HG03457 (cell line): ENCODE data around the gene KRT35.

ENCODE experiments used
- ATAC-seq: cut with Tn5 transposase; IDR thresholded peaks from one replicate; pipeline ENCODE4 v1.9.1; 2021; ENCODE audit warnings: moderate number of reproducible peaks; ENCODE audit not compliant: unreplicated experiment

Gene KRT35

GRCh38 chr17:41490000-41490990 lies 9.3 kb upstream of the KRT35 start:
- no peak for ATAC-seq

- ATAC-seq, result no peak
Observed at GRCh38 chr17:41489531-41489930, 8.6 kb upstream of the KRT35 start, which contains the start of gene KRT36. KRT36 (minus strand) TSS chr17:41489910; CDS start chr17:41489864, 46 bp downstream.

- no peak for ATAC-seq
Observed at GRCh38 chr17:41486809-41487530, 6.0 kb upstream of the KRT35 start.

DNA sequence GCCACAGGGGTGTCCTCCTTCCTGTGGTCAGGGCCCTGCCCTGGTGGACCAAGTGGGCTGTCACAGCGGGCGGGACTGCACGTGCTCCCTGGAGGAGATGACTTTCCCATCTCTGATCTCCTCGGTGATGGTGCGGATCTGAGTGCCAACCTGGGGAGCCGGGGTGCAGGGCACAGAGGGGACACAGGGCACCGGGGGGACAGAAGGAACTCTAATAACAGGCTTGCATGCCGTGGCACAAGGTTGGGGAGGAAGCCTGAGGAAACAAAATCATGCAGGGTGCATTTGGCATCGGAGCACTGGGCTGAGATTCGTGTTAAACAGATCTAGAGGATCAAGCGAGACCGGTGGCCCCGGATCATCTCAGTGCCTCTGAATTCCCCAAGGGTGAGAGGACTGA lies 5.4 kb upstream of the KRT35 start:
- ATAC-seq, result no peak

- no peak for ATAC-seq
Observed at GRCh38 chr17:41484920-41485904, 4.3 kb upstream of the KRT35 start.

DNA sequence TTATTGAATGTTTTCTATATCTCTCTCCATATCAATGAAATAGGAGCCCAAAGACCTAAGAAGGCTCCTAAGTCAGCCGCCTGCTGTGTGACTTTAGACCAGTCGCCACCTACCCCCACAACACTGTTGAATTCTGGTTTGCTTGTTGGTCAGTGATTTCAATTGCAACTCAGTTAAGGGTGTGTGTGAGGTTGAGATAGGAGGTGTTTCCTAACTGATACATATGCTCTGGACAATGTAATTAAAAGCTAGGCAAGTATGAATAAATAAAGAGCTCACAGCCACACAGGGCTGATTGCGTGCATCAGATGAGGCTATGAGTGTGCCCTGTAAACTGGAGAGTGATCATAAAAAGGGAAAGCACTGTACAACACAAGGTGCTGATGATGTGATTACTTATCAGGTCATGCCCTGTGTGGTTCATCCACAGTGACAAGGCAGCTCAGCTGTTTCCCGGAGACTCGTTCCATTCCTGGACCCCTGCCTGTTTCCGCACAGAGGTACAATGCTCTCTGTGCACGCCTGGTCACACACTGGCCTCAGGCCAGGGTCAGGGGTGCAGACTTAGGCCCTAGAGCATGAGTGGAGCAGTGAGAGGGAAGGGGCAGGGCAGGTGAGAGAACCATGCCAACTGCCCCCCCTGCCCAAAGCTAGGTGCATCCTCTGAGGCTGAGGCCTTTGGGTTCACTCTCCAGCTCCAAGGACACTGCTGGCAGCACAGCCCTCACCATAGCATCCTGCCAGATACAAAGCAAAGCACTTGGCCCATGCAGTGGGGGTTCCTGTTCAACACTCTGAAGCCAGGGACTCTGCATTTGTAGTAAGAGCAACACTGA lies 3.3 kb upstream of the KRT35 start:
- no peak for ATAC-seq

DNA sequence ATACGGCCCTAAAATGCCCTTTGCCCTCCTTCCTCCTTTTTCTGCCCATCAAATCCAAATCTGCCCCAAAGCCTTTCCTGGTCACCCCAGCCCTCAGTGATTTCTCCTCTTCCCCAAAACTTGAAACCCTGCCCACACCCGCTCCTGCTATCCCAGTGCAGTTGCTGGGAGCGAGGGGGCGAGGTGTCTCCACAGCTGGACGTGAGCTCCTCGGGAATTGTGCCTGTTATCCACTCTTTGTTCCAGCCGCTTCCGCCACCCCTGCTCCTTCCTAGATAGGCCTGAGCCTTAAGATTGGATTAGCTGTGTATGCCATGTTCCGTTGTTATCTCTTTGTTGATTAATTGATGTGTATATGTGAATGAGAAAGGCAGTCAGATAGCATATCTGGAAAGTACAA lies 2.6 kb upstream of the KRT35 start:
- no peak for ATAC-seq

DNA sequence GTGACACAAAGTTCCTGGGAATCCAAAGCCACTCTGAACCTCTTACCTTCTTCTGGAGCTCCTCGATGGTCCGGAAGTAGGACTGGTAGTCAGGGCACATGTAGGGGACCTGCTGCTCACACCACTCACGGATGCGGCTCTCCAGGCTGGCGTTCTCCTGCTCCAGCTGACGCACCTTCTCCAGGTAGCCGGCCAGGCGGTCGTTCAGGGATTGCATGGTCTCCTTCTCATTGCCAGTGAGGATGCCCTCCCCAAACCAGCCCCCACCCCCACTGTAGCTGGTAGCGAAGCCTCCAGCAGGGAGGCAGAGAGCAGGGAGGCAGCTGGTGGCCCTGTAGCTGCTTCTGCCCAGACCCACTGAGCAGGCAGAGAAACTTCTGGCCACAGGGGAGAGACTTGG lies 370 bp downstream of the KRT35 start:
- no peak for ATAC-seq

- no peak for ATAC-seq
Observed at GRCh38 chr17:41480136-41480535, 815 bp downstream of the KRT35 start.

GRCh38 chr17:41478237-41478636 lies 2.7 kb downstream of the KRT35 start:
- no peak for ATAC-seq

GRCh38 chr17:41476866-41477815 lies 3.8 kb downstream of the KRT35 start:
- ATAC-seq, result no peak

GRCh38 chr17:41475421-41475820 lies 5.5 kb downstream of the KRT35 start:
- no peak for ATAC-seq

DNA sequence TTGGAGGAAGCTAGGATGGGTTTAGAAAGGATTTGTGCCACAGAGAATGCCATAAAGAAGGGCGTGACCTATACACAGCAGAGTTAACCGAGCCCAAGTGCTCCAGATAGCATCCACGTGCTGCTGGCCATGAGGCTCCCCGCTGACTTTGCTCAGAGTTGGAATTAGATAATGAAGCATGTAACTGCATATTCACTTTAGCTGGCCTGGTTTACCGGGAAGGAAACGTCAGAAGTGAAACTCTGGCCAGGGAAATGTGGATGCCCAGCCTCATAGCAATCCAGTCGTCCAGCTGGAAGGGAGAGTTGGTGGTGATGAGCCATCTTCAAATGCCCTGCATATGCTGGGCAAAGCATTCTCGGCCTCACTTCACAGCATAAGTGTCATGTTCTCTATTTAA lies 6.1 kb downstream of the KRT35 start:
- no peak for ATAC-seq

DNA sequence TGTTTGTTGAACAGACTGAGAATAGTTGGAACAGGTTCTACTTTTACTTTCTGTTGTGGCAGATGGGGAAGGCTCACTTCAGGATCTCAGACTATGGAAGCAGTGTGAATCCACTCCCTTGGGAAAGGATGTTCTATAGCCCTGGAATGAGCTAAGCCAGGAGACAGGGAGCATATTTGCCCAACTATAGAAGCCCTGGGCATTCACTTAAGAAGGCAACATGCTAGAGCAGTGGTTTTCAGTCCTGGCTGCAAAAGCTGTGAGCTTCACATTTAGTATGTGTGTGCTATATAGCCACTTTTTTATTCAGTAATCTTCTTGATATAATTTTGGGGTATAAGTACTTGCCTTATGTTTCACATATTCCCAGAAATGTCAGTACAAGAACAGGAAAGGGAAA lies 12.6 kb downstream of the KRT35 start:
- no peak for ATAC-seq

- no peak for ATAC-seq
Observed at GRCh38 chr17:41467561-41467960, 13.4 kb downstream of the KRT35 start.

DNA sequence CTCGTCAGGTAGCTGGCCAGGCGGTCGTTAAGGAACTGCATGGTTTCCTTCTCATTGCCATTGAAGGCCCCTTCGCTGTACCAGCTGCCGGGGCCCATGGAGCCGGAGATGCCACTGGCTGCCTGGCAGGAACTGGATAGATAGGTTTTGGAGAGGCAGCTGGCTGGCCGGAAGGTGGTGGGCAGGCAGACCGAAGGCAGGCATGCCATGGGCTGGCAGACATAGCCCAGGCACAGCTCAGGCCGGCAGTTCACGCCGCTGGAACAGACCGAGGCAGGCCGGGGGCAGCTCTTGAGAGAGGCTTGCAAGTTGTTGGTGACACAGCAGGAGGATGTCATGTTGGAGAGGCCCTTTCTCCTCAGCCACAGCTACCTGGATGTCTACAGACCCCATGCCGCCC lies 14.0 kb downstream of the KRT35 start, which contains the start of gene KRT32:
Gene KRT32 (minus strand): TSS at position 399 of the 400 bp plus-strand sequence. CDS start 61 bp downstream, at position 338.
- no peak for ATAC-seq

DNA sequence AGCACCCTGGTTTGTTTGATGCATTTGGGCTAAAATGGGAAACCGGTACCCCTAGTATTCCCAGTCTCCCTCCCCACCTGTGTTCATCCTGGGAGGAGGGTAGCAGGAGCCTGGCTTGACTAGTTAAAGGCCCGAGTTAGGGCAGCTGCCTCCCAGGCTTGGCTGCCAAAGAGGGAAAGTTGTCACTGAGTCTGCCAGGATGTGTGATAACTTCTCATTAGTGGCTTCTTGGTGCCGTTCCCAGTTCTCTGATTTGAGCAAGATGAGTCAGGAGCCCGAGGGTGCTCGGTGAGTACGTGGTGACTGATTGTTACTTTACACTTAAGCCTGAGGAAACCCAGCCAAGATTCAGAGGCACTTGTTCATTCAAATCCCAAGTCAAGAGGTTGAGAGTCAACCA lies 16.3 kb downstream of the KRT35 start:
- no peak for ATAC-seq

DNA sequence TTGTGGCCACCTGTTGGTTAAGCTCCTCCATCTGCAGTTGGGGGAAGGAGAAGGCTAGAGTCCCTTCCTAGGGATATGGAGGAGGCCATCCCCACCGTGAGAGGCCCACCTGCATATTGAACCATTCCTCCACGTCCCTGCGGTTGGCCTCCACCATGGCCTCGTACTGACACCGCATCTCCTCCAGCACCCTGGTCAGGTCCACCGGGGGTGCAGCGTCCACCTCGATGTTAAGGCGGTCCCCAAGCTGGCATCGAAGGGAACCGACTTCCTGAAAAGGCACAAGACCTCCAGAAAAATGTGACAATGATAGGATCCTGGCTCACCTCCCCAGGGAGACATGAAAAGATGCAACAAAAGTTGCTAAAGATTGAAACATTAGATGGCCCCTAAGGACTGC lies 16.8 kb downstream of the KRT35 start:
- no peak for ATAC-seq

DNA sequence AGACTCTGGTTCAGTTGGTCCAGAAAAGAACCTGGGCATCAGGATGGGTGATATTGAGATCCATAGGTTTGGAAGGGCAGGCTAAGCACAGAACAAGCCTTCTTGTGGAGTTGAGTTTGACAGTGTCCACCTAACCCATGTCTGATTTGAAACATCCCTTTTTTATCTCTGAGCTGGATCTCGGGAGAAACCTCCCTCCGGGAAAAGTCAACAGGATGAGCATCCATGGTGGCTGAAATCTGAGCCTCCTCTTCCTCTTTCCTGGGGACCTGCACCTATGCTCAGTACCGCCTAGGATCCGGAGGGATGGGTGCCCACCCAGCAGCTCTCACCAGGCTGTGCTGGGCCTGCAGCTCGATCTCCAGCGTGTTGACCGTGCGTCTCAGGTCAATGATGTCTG lies 17.2 kb downstream of the KRT35 start:
- no peak for ATAC-seq
